Endothelial cell of umbilical vein (primary cell): ENCODE measurements around the gene SYDE1. TPM values are rescaled to one million over a fixed set of nuclear protein-coding genes. Genes with fewer than 3 reads are reported as not detected.
A peak's percentile ranks its signal among the peaks of the same experiment; 100 is the strongest.

Experiments used
- BruUV-seq: library from RNA; stranded (reverse); fragments of 400-500 nt; replicated peaks from 2 replicates; lab custom pipeline; 2021; lab: Mats Ljungman, UMichigan
- CTCF ChIA-PET: fragments of 300-600, 350-600 bp; sonication (Branson Sonifier 250); formaldehyde crosslinking; loops from one replicate; lab custom pipeline; 2021; ENCODE audit warnings: antibody characterized with exemption, inconsistent platforms; lab: Charles Lee
- POLR2A ChIA-PET: fragments of 300-600, 350-600 bp; sonication (Branson Sonifier 250); formaldehyde crosslinking; loops from one replicate; lab custom pipeline; 2021; ENCODE audit warnings: antibody characterized with exemption, inconsistent platforms; lab: Charles Lee
- DNase-seq: peaks from one replicate; pipeline ENCODE4 v3.0.0-alpha.2; 2011; ENCODE audit warnings: low read depth, low spot score
- FAIRE-seq: peaks from 2 replicates; lab custom pipeline; 2011; peaks lifted over from hg19 to GRCh38; lab: Jason Lieb, UNC
- H2AFZ ChIP-seq: 2 replicates; pipeline ENCODE4 v1.6.0; 2012; ENCODE audit warnings: low read depth, low read length, control low read depth, inconsistent platforms
- H3K27ac ChIP-seq: 2 replicates; pipeline ENCODE4 v1.5.1; 2011; ENCODE audit warnings: low read depth, mild to moderate bottlenecking, control low read depth, low read length, moderate library complexity; ENCODE audit not compliant: insufficient read depth
- H3K27me3 ChIP-seq, 2 experiments: 2 replicates each; pipeline versions ENCODE4 v1.6.0 to v1.6.1; 2011; ENCODE audit warnings: low read length in 2 of 2, mixed read lengths in 1 of 2; ENCODE audit not compliant: control insufficient read depth in 2 of 2, insufficient read depth in 2 of 2
- H3K36me3 ChIP-seq, 2 experiments: 2 replicates in 1 of 2; 3 replicates in 1 of 2; pipeline ENCODE4 v1.5.1; 2011; ENCODE audit warnings: low read length in 2 of 2, mild to moderate bottlenecking in 1 of 2, moderate library complexity in 1 of 2; ENCODE audit not compliant: control insufficient read depth in 2 of 2, insufficient read depth in 2 of 2; ENCODE audit errors: extremely low read depth in 1 of 2
- H3K4me1 ChIP-seq: 3 replicates; pipeline ENCODE4 v1.5.1; 2011; ENCODE audit warnings: mild to moderate bottlenecking, low read length; ENCODE audit not compliant: control insufficient read depth, insufficient read depth; ENCODE audit errors: extremely low read depth
- H3K4me2 ChIP-seq: 2 replicates; pipeline ENCODE4 v1.6.1; 2011; ENCODE audit warnings: low read length, control low read depth, mixed read lengths; ENCODE audit not compliant: insufficient read depth
- H3K4me3 ChIP-seq, 3 experiments: fragments of 200-600 bp in 1 of 3; sonication (generic), shearing (Covaris generic) in 1 of 3; replicated peaks in 1 of 3; 2 replicates each; pipeline ENCODE4 v1.5.1; 2011 to 2016; ENCODE audit warnings: control low read depth in 3 of 3, low read length in 3 of 3, mild to moderate bottlenecking in 2 of 3, inconsistent platforms in 1 of 3, low read depth in 1 of 3, moderate library complexity in 1 of 3; ENCODE audit not compliant: insufficient read depth in 1 of 3
- H3K79me2 ChIP-seq: 2 replicates; pipeline ENCODE4 v1.6.0; 2012; ENCODE audit warnings: low read length, inconsistent platforms; ENCODE audit not compliant: control insufficient read depth, insufficient read depth
- H3K9ac ChIP-seq: replicated peaks from 2 replicates; pipeline ENCODE3; 2011; ENCODE audit warnings: low read length, control low read depth; ENCODE audit not compliant: insufficient read depth; ENCODE audit errors: extremely low read depth
- H3K9me1 ChIP-seq: replicated peaks from 3 replicates; pipeline ENCODE4 v1.6.0; 2011; ENCODE audit warnings: mild to moderate bottlenecking, low read length; ENCODE audit not compliant: control insufficient read depth, insufficient read depth; ENCODE audit errors: extremely low read depth
- H3K9me3 ChIP-seq: replicated peaks from 2 replicates; pipeline ENCODE4 v1.5.1; 2012; ENCODE audit warnings: low read length, inconsistent platforms; ENCODE audit not compliant: control insufficient read depth, insufficient read depth
- H4K20me1 ChIP-seq: replicated peaks from 2 replicates; pipeline ENCODE3; 2011; ENCODE audit warnings: mild to moderate bottlenecking, low read length; ENCODE audit not compliant: control insufficient read depth, insufficient read depth; ENCODE audit errors: extremely low read depth
- CTCF ChIP-seq, 2 donors: IDR thresholded peaks; 1 replicate in 1 of 2; 2 replicates in 1 of 2; pipeline ENCODE4 v1.5.1; 2011; ENCODE audit warnings: low read length in 2 of 2, mild to moderate bottlenecking in 2 of 2, moderate library complexity in 2 of 2, control low read depth in 1 of 2, inconsistent platforms in 1 of 2, low read depth in 1 of 2; ENCODE audit not compliant: insufficient read depth in 1 of 2; ENCODE audit errors: extremely low read depth in 1 of 2
- EZH2 ChIP-seq: IDR thresholded peaks from 2 replicates; pipeline ENCODE4 v1.6.1; 2012; ENCODE audit warnings: borderline replicate concordance, low read depth, mild to moderate bottlenecking, moderate library complexity, low read length, inconsistent platforms; ENCODE audit not compliant: severe bottlenecking
- FOS ChIP-seq: IDR thresholded peaks from 2 replicates; pipeline ENCODE4 v1.6.1; 2011; ENCODE audit warnings: mild to moderate bottlenecking, low read length, moderate library complexity, borderline replicate concordance; ENCODE audit not compliant: insufficient read depth
- GATA2 ChIP-seq: IDR thresholded peaks from 2 replicates; pipeline ENCODE4 v1.7.0; 2011; ENCODE audit warnings: low read depth, mild to moderate bottlenecking, moderate library complexity, mixed read lengths, low read length; ENCODE audit not compliant: insufficient read length, insufficient read depth
- JUN ChIP-seq: IDR thresholded peaks from 2 replicates; pipeline ENCODE4 v1.6.1; 2011; ENCODE audit warnings: borderline replicate concordance, low read depth; ENCODE audit not compliant: insufficient read length, insufficient read depth
- MYC ChIP-seq: IDR thresholded peaks from one replicate; pipeline ENCODE4 v1.6.1; 2011; ENCODE audit warnings: mild to moderate bottlenecking, low read depth, low read length
- POLR2A ChIP-seq: IDR thresholded peaks from 2 replicates; pipeline ENCODE4 v1.6.1; 2012; ENCODE audit warnings: low read depth, mild to moderate bottlenecking, control low read depth, low read length
- POLR2AphosphoS5 ChIP-seq: IDR thresholded peaks from 2 replicates; pipeline ENCODE4 v1.6.1; 2012; ENCODE audit warnings: low read depth, mild to moderate bottlenecking, control low read depth, low read length, moderate library complexity; ENCODE audit not compliant: insufficient read depth
- dilution Hi-C: fragments of 300-500 bp; cut with MboI; formaldehyde crosslinking; loops from one replicate; pipeline ENCODE4 v1.15.0; 2019; ENCODE audit warnings: low sequenced_read_pairs; ENCODE audit not compliant: extremely low pct_ligation_motif_present
- intact Hi-C: fragments of 100-400 bp; cut with micrococcal nuclease; formaldehyde crosslinking; loops from one replicate; pipeline ENCODE4 v1.10.0; 2022
- polyA plus RNA-seq, 4 experiments: library from polyadenylated mRNA; depleted of rRNA in 3 of 4; stranded (reverse) in 3 of 4; unstranded in 1 of 4; fragments of >200 nt; gene quantifications; 2 replicates each; pipeline versions ENCODE4 v1.2.1 to v1.2.3, GENCODE V29; 2011 to 2012; ENCODE audit warnings: missing spikeins in 1 of 4
- total RNA-seq: library from RNA; stranded (reverse); gene quantifications from 2 replicates; pipeline ENCODE4 v1.2.3, GENCODE V29; 2021
- TF ChIP-seq, protein P1 (sequence below): IDR thresholded peaks from 2 replicates; pipeline ENCODE4 v1.6.1; 2011; ENCODE audit not compliant: insufficient read depth, insufficient read length

The SYDE1 gene
- total and polyA plus RNA-seq, 2 donors (not counting 3 experiments of a cell fraction or from before 2014, with no cell fraction given): 33.1 to 35.3 TPM

- Histone ChIP-seq H2AFZ (no peak overlapping the region), H4K20me1 (no peaks in the 10 kb centered on the region), H3K4me3 (no peak overlapping the region), H3K36me3 (peaks cover 8 to 22% of the 10 kb centered on the region in 2 experiments), H3K9ac (no peak overlapping the region), H3K4me1 (peaks cover 3% of the 10 kb centered on the region), H3K27me3 (no peaks in the 10 kb centered on the region), H3K9me3 (no peaks in the 10 kb centered on the region), H3K4me2 (no peak overlapping the region), H3K79me2 (peaks cover 10% of the 10 kb centered on the region), H3K9me1 (no peaks in the 10 kb centered on the region), H3K27ac (no peak overlapping the region)
- CTCF ChIA-PET: interaction anchor here (1.1 to 3.9 kb wide), 5 partner anchors 12 to 32 kb away, joined by 3 to 30 read pairs (median 6); no protein-coding TSS in a partner anchor
- TSS peak; percentile 30 for BruUV-seq
- no peak for DNase-seq
- POLR2A ChIA-PET: no interaction called here
- intact Hi-C loops (no loop called here), dilution Hi-C loops (no loop called here)
- TF ChIP-seq MYC: no peak
- no peak for FAIRE-seq
Observed at GRCh38 chr19:15123900-15124299, 16.7 kb downstream of the SYDE1 start.

DNA sequence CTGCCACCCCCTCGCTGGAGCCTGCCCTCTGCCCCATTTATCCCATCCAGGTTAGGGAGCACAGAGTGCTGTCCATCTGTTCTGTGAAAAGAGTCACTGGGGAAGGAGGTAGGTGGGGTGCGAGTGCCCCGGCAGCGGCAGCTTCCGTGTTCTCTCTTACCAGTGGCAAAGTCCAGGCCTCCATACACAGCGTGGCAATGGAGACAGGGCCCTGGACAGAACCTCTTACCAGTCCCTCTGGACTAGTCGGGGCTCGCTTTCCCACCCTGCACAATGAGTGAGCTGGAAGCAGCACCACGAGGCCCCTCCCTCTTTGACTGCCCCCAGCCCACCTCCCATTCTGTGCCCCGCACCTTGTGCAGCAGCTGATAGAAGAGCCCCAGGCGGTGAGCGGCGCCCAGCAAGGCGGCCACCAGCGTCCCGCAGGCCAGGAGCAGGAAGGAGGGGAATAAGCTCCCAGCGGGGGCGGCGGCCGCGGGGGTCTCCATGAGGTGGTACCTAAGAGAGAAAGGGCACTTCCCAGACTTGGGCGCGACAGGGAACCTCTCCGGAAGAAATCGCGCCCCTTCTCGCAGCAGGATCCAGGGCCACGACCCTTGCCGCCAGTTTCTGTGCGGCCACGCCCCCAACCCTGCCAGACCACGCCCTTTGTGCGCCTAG is 17.5 kb downstream of the SYDE1 start:
- H3K4me3 ChIP-seq: peak overlapping the region; percentile 49 to 80 (median 55)
- H3K79me2 ChIP-seq: peaks cover 10% of the 10 kb centered on the region
- no peak for TF ChIP-seq FOS
- TF ChIP-seq, protein P1, sequence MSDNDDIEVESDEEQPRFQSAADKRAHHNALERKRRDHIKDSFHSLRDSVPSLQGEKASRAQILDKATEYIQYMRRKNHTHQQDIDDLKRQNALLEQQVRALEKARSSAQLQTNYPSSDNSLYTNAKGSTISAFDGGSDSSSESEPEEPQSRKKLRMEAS: no peak
- no peak for TF ChIP-seq POLR2AphosphoS5
- no peak for TF ChIP-seq CTCF (IDR thresholded peaks at IDR 0.05; ENCODE audit: extremely low read depth in 1 of 2, insufficient read depth in 1 of 2, low read depth in 1 of 2, low read length in 2 of 2)
- no peak for TF ChIP-seq MYC
- TF ChIP-seq JUN: no peak
- no peak for TF ChIP-seq EZH2
- no peak for TF ChIP-seq GATA2
- TF ChIP-seq POLR2A: no peak
- ChIA-PET POLR2A (interaction anchor here (0.6 to 1.3 kb wide), 2 partner anchors 13 to 1201 kb away, joined by 4 to 5 read pairs; no protein-coding TSS in a partner anchor), CTCF (interaction anchor here (0.9 to 3.9 kb wide), 9 partner anchors 13 to 51 kb away, joined by 3 to 30 read pairs (median 6); no protein-coding TSS in a partner anchor)
- DNase-seq (no peak), FAIRE-seq (peak; percentile 8)
- peaks cover 6 to 16% of the 10 kb centered on the region in 2 experiments for H3K36me3 ChIP-seq
- no peaks in the 10 kb centered on the region for H3K9me1 ChIP-seq
- no peaks in the 10 kb centered on the region for H3K27me3 ChIP-seq
- H3K9me3 ChIP-seq: no peaks in the 10 kb centered on the region
- H3K27ac ChIP-seq: peak overlapping the region; percentile 52
- H2AFZ ChIP-seq: peak overlapping the region; percentile 85
- peak overlapping the region; percentile 44 for H3K4me2 ChIP-seq
- peaks cover 3% of the 10 kb centered on the region for H3K4me1 ChIP-seq
- no peaks in the 10 kb centered on the region for H4K20me1 ChIP-seq
- H3K9ac ChIP-seq: peak overlapping the region; percentile 72
- intact Hi-C loops: loop anchor here (1.0 kb wide), 2 partner anchors 17 to 26 kb away; partner anchors contain the start of gene SYDE1
- dilution Hi-C loops: no loop called here
- no TSS peak for BruUV-seq
